GM20000 (cell line): ENCODE measurements around the gene PKP2.

Experiments used
- DNase-seq: peaks from one replicate; pipeline ENCODE4 v3.0.0; 2012; ENCODE audit warnings: low spot score
- TF ChIP-seq, protein P1 (sequence below): IDR thresholded peaks from 2 replicates; pipeline ENCODE4 v1.5.1; 2012; ENCODE audit warnings: mild to moderate bottlenecking, control low read depth; ENCODE audit errors: extremely low read depth, missing control alignments

PKP2 gene

DNA sequence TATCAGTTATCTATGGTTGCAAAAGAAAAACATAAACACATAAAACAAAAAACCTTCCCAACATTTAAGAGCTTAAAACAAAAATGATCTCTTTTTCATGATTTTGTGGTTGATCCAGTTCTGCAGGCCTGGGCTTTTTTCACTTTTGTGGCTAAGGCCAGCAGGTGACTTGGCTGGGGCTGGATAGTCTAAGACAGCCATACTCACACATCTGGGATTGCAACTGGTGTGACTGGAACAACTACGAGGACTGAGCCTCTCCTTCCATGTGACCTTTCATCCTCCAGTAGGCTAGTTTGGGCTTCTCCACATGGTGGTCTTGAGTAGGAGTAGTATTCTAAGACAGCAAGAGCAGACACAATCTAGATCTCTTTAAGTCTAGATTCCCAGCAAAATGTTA lies 7.2 kb upstream of the PKP2 start:
- DNase-seq = no peak
- TF ChIP-seq, protein P1, sequence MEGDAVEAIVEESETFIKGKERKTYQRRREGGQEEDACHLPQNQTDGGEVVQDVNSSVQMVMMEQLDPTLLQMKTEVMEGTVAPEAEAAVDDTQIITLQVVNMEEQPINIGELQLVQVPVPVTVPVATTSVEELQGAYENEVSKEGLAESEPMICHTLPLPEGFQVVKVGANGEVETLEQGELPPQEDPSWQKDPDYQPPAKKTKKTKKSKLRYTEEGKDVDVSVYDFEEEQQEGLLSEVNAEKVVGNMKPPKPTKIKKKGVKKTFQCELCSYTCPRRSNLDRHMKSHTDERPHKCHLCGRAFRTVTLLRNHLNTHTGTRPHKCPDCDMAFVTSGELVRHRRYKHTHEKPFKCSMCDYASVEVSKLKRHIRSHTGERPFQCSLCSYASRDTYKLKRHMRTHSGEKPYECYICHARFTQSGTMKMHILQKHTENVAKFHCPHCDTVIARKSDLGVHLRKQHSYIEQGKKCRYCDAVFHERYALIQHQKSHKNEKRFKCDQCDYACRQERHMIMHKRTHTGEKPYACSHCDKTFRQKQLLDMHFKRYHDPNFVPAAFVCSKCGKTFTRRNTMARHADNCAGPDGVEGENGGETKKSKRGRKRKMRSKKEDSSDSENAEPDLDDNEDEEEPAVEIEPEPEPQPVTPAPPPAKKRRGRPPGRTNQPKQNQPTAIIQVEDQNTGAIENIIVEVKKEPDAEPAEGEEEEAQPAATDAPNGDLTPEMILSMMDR = no peak

DNA sequence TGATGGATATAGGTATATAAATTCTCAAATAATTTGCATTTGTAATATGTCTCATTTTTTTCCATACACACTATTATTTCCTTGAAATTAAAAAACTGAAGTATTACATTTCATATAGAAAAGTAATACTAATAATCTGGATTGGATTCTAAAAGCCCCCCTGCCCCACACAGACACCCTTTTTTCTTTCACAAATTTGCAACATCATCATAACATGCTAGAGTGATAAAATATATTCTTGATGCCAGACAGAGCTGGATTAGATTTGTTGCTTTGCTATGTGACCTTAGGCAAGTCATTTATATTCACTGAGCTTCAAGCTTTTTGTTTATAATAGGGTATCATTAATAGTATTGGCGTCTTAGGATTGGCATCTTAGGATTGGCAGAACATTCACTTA lies 6.7 kb upstream of the PKP2 start:
- DNase-seq = no peak
- TF ChIP-seq, protein P1 = no peak

DNA sequence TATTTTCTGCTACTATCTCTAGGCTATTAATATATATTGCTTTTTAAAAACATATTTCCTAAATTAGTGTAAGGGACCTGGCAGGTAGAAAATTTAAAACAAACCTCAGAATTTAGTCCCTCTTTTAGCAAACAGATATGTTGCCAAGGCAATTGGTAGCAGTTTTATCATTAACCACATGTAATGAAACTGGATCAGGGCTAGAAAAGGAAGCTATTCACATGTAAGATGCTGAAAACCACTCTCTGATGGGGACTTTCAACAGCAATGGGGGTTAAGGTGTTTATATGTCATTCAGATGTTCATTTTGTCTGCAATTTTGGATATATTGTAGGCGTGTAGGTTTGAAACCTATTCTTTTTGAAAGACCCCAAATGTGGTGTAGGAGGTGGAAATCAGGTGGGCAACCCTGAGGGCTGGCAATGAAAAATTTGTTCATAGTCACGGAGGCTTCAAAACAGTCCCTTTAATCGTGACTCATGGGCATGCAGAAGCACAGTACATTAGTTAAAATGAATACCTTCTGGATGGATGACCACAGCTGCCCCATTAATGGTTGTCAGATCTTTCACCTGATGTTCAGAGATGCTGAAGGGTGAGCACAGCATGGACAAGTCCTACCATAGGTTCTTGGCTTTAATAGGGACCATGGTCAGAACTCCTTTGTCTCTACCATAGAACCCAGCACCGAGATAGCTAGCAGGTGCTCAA lies 5.9 kb upstream of the PKP2 start:
- TF ChIP-seq, protein P1 = no peak
- DNase-seq = no peak

DNA sequence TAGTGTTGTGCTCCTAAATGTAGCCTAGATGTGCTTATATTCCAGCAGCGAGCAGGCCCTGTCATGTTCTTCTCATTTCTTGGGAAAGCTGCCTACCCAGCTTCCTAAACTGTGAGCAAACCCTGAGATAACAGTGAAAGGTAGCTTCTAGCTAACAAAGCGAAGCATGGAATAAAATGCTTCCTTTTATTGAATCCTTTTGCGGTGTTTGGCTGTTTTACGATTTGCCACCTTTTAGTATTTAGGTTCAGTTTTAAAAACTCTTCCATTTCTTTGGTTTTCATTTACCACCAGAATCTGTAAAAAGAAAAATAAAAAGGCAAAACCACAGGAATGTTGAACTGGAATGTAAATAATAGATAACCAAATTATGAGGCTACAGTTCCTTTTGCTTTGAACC lies 5.0 kb upstream of the PKP2 start:
- DNase-seq = no peak
- TF ChIP-seq, protein P1 = no peak

DNA sequence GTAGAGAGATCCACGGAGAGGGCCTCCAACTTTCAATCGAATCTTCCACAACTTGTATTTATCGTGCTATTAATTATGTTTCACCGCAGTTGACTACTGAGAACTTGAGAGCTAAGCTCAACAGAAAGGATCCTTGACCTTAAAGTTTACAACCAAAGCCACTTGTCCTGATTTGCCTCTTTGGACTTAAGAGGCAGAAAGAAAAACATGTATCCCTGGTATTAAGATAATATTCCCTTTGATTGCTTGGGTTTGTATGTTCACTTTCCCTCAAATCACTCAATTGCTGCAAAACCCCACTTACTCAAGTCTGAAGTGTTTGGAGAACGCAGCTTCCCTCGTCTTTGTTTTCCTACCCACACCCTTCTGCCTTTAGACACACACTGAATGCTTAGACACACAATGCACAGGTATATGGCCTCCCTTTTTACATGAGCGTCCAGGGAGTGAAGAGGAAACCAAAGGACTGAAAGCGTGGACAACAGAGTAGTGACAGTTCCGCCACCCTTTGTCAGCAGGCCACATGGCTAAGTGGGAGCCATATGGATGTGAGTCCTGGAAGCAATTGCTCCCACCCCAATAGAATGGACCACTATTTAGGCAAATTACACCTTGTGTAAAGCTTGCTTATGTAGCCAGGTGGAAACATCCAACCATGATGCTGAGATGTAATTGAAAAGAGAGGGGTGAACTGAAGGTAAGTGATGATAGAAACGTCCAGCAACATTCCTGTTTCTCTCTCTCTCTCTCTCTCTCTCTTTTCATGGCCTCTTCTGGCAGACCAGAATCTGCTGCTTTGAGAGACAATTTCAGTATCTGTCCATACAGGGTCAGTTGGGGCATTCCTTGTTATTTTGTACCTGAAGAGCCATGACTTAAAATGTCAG lies 1.4 kb upstream of the PKP2 start:
- TF ChIP-seq, protein P1 = no peak

DNA sequence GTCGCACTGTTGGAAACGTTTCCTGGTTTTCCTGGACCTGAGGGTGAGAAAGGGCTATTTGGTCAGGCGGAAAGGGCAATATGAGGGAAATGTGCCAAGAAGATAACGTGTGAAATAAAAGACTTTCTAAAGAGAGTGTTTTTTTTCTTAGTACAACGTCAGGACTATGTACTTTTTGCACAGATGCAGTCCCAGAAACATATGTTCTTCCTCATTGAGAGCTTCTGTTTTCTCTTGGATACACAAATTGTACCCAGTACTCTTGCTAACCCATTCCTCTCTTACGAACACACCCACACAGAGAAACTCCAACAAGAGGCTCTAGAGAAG lies 669 bp upstream of the PKP2 start:
- DNase-seq = no peak
- TF ChIP-seq, protein P1 = no peak

More for the DNA sequence above, 1.4 kb upstream of the PKP2 start:
- DNase-seq = no peak

DNA sequence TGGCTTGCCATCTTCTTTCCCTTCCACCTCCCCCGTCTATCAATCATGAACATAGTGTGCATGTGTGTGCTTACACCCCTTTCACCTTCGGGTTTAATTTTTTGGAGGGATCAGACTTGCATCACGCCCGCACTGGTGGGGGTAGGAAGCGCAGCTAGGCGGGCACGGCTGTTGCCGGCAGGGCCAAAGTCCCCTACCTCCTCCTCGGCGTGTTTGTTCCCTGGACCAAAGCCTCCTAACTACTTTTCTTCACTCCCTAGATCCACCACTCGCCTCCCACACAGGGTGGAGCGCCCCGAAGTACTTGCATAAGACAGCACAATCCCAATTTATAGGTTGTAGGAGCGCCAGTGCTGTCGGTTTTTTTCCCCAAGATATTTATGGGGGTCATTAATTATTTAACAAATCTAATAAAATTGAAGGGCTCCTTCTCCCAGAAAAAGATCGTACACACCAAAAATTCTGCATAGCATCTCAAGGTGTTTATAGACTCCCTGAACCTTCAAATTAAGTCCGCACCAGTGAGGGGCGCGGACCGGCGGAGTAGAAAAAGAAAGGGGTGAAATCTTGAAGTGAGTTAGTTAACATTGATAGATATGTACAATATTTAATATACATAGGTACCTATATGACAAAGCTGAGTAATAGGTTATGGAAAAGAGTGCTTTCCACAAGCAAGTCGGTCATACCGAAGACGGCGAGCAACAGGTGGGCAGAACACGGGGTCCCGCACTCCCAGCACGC lies 717 bp downstream of the PKP2 start:
- no peak for DNase-seq

More for the DNA sequence above, 717 bp downstream of the PKP2 start:
- TF ChIP-seq, protein P1 = no peak
